Measurements from ENCODE around the gene QRICH1. TPM values are rescaled to one million over a fixed set of nuclear protein-coding genes. Genes with fewer than 3 reads are reported as not detected.
A peak's percentile ranks its signal among the peaks of the same experiment; 100 is the strongest.

Gene QRICH1
- total RNA-seq, 1 experiment from 2014 or later: 96.1 TPM

DNA sequence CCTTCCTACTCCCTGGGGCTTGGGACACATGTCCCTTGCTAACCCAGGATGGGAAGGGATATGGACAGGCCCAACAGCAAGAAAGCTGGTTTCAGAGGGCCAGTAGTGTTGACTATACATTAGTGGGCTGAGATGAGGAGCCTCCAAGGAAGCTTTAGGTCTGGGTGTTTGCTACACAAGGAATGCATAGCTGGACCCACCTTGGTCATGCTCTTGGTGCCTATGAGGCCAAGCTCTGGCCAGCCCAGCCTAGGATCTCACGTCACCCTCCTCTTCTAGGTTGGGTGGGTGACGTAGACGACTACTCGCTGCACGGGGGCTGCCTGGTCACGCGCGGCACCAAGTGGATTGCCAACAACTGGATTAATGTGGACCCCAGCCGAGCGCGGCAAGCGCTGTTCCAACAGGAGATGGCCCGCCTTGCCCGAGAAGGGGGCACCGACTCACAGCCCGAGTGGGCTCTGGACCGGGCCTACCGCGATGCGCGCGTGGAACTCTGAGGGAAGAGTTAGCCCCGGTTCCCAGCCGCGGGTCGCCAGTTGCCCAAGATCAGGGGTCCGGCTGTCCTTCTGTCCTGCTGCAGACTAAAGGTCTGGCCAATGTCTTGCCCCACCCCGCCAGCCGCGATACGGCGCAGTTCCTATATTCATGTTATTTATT, 87.3 kb downstream of the QRICH1 start:
- intact Hi-C loops (cut with micrococcal nuclease): loop anchor here (2.0 to 5.0 kb wide), 2 partner anchors 18 to 89 kb away; partner anchors contain the start of gene ARIH2
- ChIA-PET CTCF (interaction anchor here (0.6 to 4.6 kb wide), 8 partner anchors 14 to 367 kb away, joined by 3 to 38 read pairs (median 4); partner anchors contain the start of genes NDUFAF3 and P4HTM), POLR2A (interaction anchor here (0.6 to 8.3 kb wide), 25 partner anchors 9 to 567 kb away, joined by 3 to 251 read pairs (median 6); partner anchors contain the start of genes ARIH2, CCDC51, CELSR3 and DAG1)
- no peak for DNase-seq (ENCODE audit: unreplicated experiment)
- H3K4me3 Mint-ChIP-seq (ENCODE audit: unreplicated experiment): peak overlapping the region; percentile 99
- TSS peak; percentile 90 for BruUV-seq (replicated peaks)
- H3K4me1 Mint-ChIP-seq (ENCODE audit: insufficient read depth, unreplicated experiment): peaks cover 10% of the 10 kb centered on the region
- TF ChIP-seq, protein P1, sequence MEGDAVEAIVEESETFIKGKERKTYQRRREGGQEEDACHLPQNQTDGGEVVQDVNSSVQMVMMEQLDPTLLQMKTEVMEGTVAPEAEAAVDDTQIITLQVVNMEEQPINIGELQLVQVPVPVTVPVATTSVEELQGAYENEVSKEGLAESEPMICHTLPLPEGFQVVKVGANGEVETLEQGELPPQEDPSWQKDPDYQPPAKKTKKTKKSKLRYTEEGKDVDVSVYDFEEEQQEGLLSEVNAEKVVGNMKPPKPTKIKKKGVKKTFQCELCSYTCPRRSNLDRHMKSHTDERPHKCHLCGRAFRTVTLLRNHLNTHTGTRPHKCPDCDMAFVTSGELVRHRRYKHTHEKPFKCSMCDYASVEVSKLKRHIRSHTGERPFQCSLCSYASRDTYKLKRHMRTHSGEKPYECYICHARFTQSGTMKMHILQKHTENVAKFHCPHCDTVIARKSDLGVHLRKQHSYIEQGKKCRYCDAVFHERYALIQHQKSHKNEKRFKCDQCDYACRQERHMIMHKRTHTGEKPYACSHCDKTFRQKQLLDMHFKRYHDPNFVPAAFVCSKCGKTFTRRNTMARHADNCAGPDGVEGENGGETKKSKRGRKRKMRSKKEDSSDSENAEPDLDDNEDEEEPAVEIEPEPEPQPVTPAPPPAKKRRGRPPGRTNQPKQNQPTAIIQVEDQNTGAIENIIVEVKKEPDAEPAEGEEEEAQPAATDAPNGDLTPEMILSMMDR (IDR thresholded peaks at IDR 0.05; ENCODE audit: unreplicated experiment): no peak
- peaks cover 40% of the 10 kb centered on the region for H3K36me3 Mint-ChIP-seq (ENCODE audit: insufficient read depth, unreplicated experiment)
- no peaks in the 10 kb centered on the region for H3K27me3 Mint-ChIP-seq (ENCODE audit: insufficient read depth, unreplicated experiment)
- peak overlapping the region; percentile 99 for H3K27ac Mint-ChIP-seq (ENCODE audit: low read depth, unreplicated experiment)
- no peaks in the 10 kb centered on the region for H3K9me3 Mint-ChIP-seq (ENCODE audit: unreplicated experiment)

DNA sequence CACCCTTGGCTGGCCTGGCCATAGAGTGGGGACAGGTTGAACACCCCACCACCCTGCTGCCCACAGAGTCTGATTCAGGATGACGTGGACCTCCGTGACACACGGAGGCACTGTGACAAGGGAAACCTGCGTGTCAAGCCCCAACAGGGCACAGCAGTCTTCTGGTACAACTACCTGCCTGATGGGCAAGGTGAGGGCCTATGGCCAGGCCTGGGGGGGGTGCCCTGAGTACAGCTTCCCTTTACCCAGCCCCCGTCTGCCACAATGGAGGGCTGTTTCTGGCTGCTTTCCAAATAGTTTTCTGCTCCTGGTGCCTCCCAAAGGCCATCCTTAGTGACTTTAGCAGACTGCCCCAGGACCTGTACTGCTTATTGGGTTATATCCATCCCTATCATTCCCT, 87.9 kb downstream of the QRICH1 start:
- ChIA-PET POLR2A (interaction anchor here (1.1 to 8.3 kb wide), 8 partner anchors 13 to 127 kb away, joined by 3 to 251 read pairs (median 28); partner anchors contain the start of genes DALRD3, IMPDH2, LAMB2 and NDUFAF3), CTCF (interaction anchor here (0.6 to 4.6 kb wide), 2 partner anchors 18 to 729 kb away, joined by 3 to 38 read pairs; partner anchors contain the start of gene P4HTM)
- H3K9me3 Mint-ChIP-seq (ENCODE audit: unreplicated experiment): no peaks in the 10 kb centered on the region
- no peaks in the 10 kb centered on the region for H3K27me3 Mint-ChIP-seq (ENCODE audit: insufficient read depth, unreplicated experiment)
- intact Hi-C loops (cut with micrococcal nuclease): loop anchor here (2.0 to 5.0 kb wide), 2 partner anchors 17 to 89 kb away; partner anchors contain the start of gene ARIH2
- peaks cover 35% of the 10 kb centered on the region for H3K36me3 Mint-ChIP-seq (ENCODE audit: insufficient read depth, unreplicated experiment)
- no TSS peak for BruUV-seq (replicated peaks)
- peaks cover 10% of the 10 kb centered on the region for H3K4me1 Mint-ChIP-seq (ENCODE audit: insufficient read depth, unreplicated experiment)
- DNase-seq (ENCODE audit: unreplicated experiment): no peak
- H3K27ac Mint-ChIP-seq (ENCODE audit: low read depth, unreplicated experiment): peak overlapping the region; percentile 99
- peak overlapping the region; percentile 99 for H3K4me3 Mint-ChIP-seq (ENCODE audit: unreplicated experiment)
- TF ChIP-seq, protein P1 (IDR thresholded peaks at IDR 0.05; ENCODE audit: unreplicated experiment): no peak

DNA sequence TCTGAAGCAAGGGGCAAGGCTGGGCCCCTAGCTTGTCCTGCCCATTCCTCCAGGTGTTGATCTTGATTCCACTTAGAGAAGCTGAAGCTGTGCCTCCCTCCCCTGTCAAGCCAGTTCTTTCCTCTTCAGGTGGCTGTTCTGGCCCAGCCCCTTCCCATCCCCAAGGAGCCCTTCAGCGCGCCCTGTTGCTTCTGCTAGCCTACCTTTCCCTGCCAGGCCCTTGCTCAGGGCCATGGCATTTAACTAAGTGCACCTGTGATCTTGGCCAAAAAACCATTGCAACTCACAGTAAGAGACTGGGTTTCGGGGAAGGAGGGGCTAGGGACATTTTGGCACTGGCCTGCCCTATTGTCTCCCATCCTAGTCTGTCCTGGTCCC, 88.6 kb downstream of the QRICH1 start:
- H3K36me3 Mint-ChIP-seq (ENCODE audit: insufficient read depth, unreplicated experiment): peaks cover 27% of the 10 kb centered on the region
- H3K9me3 Mint-ChIP-seq (ENCODE audit: unreplicated experiment): no peaks in the 10 kb centered on the region
- intact Hi-C loops (cut with micrococcal nuclease): loop anchor here (5.0 kb wide), 1 partner anchor 88 kb away; the partner anchor contains the start of gene ARIH2
- H3K4me3 Mint-ChIP-seq (ENCODE audit: unreplicated experiment): no peak overlapping the region
- POLR2A ChIA-PET: interaction anchor here (0.6 to 8.3 kb wide), 5 partner anchors 10 to 86 kb away, joined by 3 to 251 read pairs (median 4); partner anchors contain the start of genes DALRD3, IMPDH2 and NDUFAF3
- CTCF ChIA-PET: interaction anchor here (0.6 to 1.0 kb wide), 3 partner anchors 13 to 729 kb away, joined by 3 to 6 read pairs (median 3); no protein-coding TSS in a partner anchor
- no peak for DNase-seq (ENCODE audit: unreplicated experiment)
- BruUV-seq (replicated peaks): no TSS peak
- TF ChIP-seq, protein P1 (IDR thresholded peaks at IDR 0.05; ENCODE audit: unreplicated experiment): no peak
- H3K27ac Mint-ChIP-seq (ENCODE audit: low read depth, unreplicated experiment): no peak overlapping the region
- H3K4me1 Mint-ChIP-seq (ENCODE audit: insufficient read depth, unreplicated experiment): peaks cover 10% of the 10 kb centered on the region
- H3K27me3 Mint-ChIP-seq (ENCODE audit: insufficient read depth, unreplicated experiment): no peaks in the 10 kb centered on the region

Measured in MCF 10A (cell line).